Measurements from ENCODE around the gene UBALD1. TPM values are rescaled to one million over a fixed set of nuclear protein-coding genes. Genes with fewer than 3 reads are reported as not detected.

UBALD1 gene
- total RNA-seq, 1 experiment from 2014 or later, result 24.6 TPM

GRCh38 chr16:4599037-4599436 is 15.7 kb downstream of the UBALD1 start:
- no peaks in the 10 kb centered on the region for H3K27me3 ChIP-seq (ENCODE audit: low read length)
- no peaks in the 10 kb centered on the region for H3K36me3 ChIP-seq (ENCODE audit: low read depth, low read length)
- no peak overlapping the region for H3K27ac ChIP-seq (ENCODE audit: low read length)
- no TSS peak for BruUV-seq (replicated peaks)
- no peak overlapping the region for H3K9ac ChIP-seq (ENCODE audit: low read length)
- CTCF ChIA-PET, result no interaction called here
- no peak overlapping the region for H2AFZ ChIP-seq (ENCODE audit: low read length)
- no peaks in the 10 kb centered on the region for H3K4me1 ChIP-seq (ENCODE audit: insufficient read depth, low read length)
- H3K4me2 ChIP-seq (ENCODE audit: low read length), result no peak overlapping the region
- no peaks in the 10 kb centered on the region for H3K9me3 ChIP-seq (ENCODE audit: low read length)
- H3F3A ChIP-seq (ENCODE audit: low read length, unreplicated experiment), result no peaks in the 10 kb centered on the region
- no peaks in the 10 kb centered on the region for H4K20me1 ChIP-seq (ENCODE audit: low read length)
- no peak for DNase-seq
- intact Hi-C loops (cut with micrococcal nuclease), result no loop called here
- TF ChIP-seq, protein P1, sequence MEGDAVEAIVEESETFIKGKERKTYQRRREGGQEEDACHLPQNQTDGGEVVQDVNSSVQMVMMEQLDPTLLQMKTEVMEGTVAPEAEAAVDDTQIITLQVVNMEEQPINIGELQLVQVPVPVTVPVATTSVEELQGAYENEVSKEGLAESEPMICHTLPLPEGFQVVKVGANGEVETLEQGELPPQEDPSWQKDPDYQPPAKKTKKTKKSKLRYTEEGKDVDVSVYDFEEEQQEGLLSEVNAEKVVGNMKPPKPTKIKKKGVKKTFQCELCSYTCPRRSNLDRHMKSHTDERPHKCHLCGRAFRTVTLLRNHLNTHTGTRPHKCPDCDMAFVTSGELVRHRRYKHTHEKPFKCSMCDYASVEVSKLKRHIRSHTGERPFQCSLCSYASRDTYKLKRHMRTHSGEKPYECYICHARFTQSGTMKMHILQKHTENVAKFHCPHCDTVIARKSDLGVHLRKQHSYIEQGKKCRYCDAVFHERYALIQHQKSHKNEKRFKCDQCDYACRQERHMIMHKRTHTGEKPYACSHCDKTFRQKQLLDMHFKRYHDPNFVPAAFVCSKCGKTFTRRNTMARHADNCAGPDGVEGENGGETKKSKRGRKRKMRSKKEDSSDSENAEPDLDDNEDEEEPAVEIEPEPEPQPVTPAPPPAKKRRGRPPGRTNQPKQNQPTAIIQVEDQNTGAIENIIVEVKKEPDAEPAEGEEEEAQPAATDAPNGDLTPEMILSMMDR (conservative IDR thresholded peaks at IDR 0.05; ENCODE audit: low read depth, low read length), result no peak
- TF ChIP-seq EZH2 (IDR thresholded peaks at IDR 0.05; ENCODE audit: low read length, unreplicated experiment), result no peak
- no peak for TF ChIP-seq EZH2phosphoT487 (IDR thresholded peaks at IDR 0.05; ENCODE audit: borderline replicate concordance, low read length)
- ATAC-seq, result no peak
- H3K9me2 ChIP-seq (replicated peaks; ENCODE audit: low read length), result no peaks in the 10 kb centered on the region
- H3K4me3 ChIP-seq (ENCODE audit: low read length), result no peak overlapping the region
- POLR2A ChIA-PET (ENCODE audit: unreplicated experiment), result no interaction called here
- no peaks in the 10 kb centered on the region for H3K79me2 ChIP-seq (ENCODE audit: low read length)

DNA sequence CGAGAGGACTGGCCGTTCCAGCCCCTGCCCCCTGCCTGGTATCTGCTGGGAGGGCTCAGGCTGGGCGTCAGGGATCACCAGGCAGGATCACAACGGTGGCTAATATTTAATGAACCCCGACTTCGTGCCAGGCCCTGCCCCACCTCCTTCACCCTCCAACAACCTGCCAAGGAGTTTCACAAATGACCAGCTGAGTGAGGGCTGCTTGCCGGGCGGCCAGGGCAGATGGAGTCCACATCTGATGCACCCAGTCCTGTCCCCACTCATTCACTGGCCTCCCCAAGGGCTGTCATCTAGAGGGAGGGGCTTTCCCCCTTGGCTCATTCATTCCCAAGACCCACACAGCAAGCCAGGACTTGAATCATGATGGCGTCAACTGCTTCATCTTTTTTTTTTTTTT is 17.5 kb downstream of the UBALD1 start:
- CTCF ChIA-PET, result no interaction called here
- POLR2A ChIA-PET (ENCODE audit: unreplicated experiment), result no interaction called here

More for the DNA sequence above, 17.5 kb downstream of the UBALD1 start:
- Histone ChIP-seq H3K36me3 (ENCODE audit: low read depth, low read length) (no peaks in the 10 kb centered on the region), H3K9me3 (ENCODE audit: low read length) (no peaks in the 10 kb centered on the region), H3K79me2 (ENCODE audit: low read length) (no peaks in the 10 kb centered on the region), H2AFZ (ENCODE audit: low read length) (no peak overlapping the region), H3K4me3 (ENCODE audit: low read length) (no peak overlapping the region), H3K9me2 (replicated peaks; ENCODE audit: low read length) (no peaks in the 10 kb centered on the region), H3K4me2 (ENCODE audit: low read length) (no peak overlapping the region), H4K20me1 (ENCODE audit: low read length) (no peaks in the 10 kb centered on the region), H3K27me3 (ENCODE audit: low read length) (no peaks in the 10 kb centered on the region), H3K4me1 (ENCODE audit: insufficient read depth, low read length) (no peaks in the 10 kb centered on the region), H3F3A (ENCODE audit: low read length, unreplicated experiment) (no peaks in the 10 kb centered on the region), H3K9ac (ENCODE audit: low read length) (no peak overlapping the region), H3K27ac (ENCODE audit: low read length) (no peak overlapping the region)
- intact Hi-C loops (cut with micrococcal nuclease), result no loop called here
- no peak for TF ChIP-seq EZH2 (IDR thresholded peaks at IDR 0.05; ENCODE audit: low read length, unreplicated experiment)
- TF ChIP-seq EZH2phosphoT487 (IDR thresholded peaks at IDR 0.05; ENCODE audit: borderline replicate concordance, low read length), result no peak
- TF ChIP-seq, protein P1 (conservative IDR thresholded peaks at IDR 0.05; ENCODE audit: low read depth, low read length), result no peak
- ATAC-seq (no peak), DNase-seq (no peak)
- BruUV-seq (replicated peaks), result no TSS peak
